Keratinocyte (primary cell): ENCODE results near the gene EIF3F. TPM values are rescaled to one million over a fixed set of nuclear protein-coding genes. Genes with fewer than 3 reads are reported as not detected.

Experiments used
- DNase-seq: peaks from one replicate; pipeline ENCODE4 v3.0.0-alpha.2; 2011; ENCODE audit warnings: low read depth, missing footprints, low spot score
- FAIRE-seq: peaks from 2 replicates; lab custom pipeline; 2011; peaks lifted over from hg19 to GRCh38; lab: Jason Lieb, UNC
- H2AFZ ChIP-seq: 2 replicates; pipeline ENCODE4 v1.6.0; 2012; ENCODE audit warnings: low read length, control low read depth, inconsistent platforms; ENCODE audit not compliant: control insufficient read depth
- H3K27ac ChIP-seq: 2 replicates; pipeline ENCODE4 v1.5.1; 2011; ENCODE audit warnings: low read length; ENCODE audit not compliant: control insufficient read depth, insufficient read depth
- H3K27me3 ChIP-seq: 3 replicates; pipeline ENCODE4 v1.6.0; 2011; ENCODE audit warnings: low read length; ENCODE audit not compliant: control insufficient read depth, insufficient read depth; ENCODE audit errors: extremely low read depth
- H3K36me3 ChIP-seq, 2 experiments: 2 replicates in 1 of 2; 3 replicates in 1 of 2; pipeline ENCODE4 v1.5.1; 2011; ENCODE audit warnings: low read length in 2 of 2, mild to moderate bottlenecking in 1 of 2; ENCODE audit not compliant: control insufficient read depth in 2 of 2, insufficient read depth in 2 of 2; ENCODE audit errors: extremely low read depth in 1 of 2
- H3K4me1 ChIP-seq: 3 replicates; pipeline ENCODE4 v1.5.1; 2011; ENCODE audit warnings: low read length; ENCODE audit not compliant: control insufficient read depth, insufficient read depth; ENCODE audit errors: extremely low read depth
- H3K4me2 ChIP-seq: 3 replicates; pipeline ENCODE4 v1.6.0; 2011; ENCODE audit warnings: low read depth, low read length; ENCODE audit not compliant: control insufficient read depth, insufficient read depth; ENCODE audit errors: extremely low read depth
- H3K4me3 ChIP-seq, 3 experiments: fragments of 200-600 bp in 1 of 3; sonication (generic) in 1 of 3; 2 replicates in 2 of 3; 3 replicates in 1 of 3; pipeline ENCODE4 v1.5.1; 2011 to 2016; ENCODE audit warnings: low read length in 3 of 3, mild to moderate bottlenecking in 3 of 3, control low read depth in 2 of 3, inconsistent platforms in 1 of 3, low read depth in 1 of 3, mixed read lengths in 1 of 3, mixed run types in 1 of 3, moderate library complexity in 1 of 3; ENCODE audit not compliant: control insufficient read depth in 2 of 3, insufficient read depth in 2 of 3; ENCODE audit errors: extremely low read depth in 1 of 3
- H3K79me2 ChIP-seq: 2 replicates; pipeline ENCODE4 v1.6.0; 2012; ENCODE audit warnings: low read length; ENCODE audit not compliant: control insufficient read depth, insufficient read depth
- H3K9ac ChIP-seq: 3 replicates; pipeline ENCODE4 v1.6.0; 2011; ENCODE audit warnings: low read length; ENCODE audit not compliant: control insufficient read depth, insufficient read depth; ENCODE audit errors: extremely low read depth
- H3K9me1 ChIP-seq: 3 replicates; pipeline ENCODE4 v1.6.0; 2011; ENCODE audit warnings: low read length; ENCODE audit not compliant: control insufficient read depth, insufficient read depth; ENCODE audit errors: extremely low read depth
- H3K9me3 ChIP-seq: 2 replicates; pipeline ENCODE4 v1.5.1; 2012; ENCODE audit warnings: low read depth, low read length; ENCODE audit not compliant: control insufficient read depth
- H4K20me1 ChIP-seq: 3 replicates; pipeline ENCODE4 v1.6.0; 2011; ENCODE audit warnings: low read length; ENCODE audit not compliant: control insufficient read depth, insufficient read depth; ENCODE audit errors: extremely low read depth
- EZH2 ChIP-seq: IDR thresholded peaks from one replicate; pipeline ENCODE4 v1.6.1; 2012; ENCODE audit warnings: inconsistent platforms, mild to moderate bottlenecking, low read length, moderate library complexity
- dilution Hi-C: fragments of 300-500 bp; cut with MboI; formaldehyde crosslinking; loops from one replicate; pipeline ENCODE4 v1.7.0; 2020; ENCODE audit warnings: low sequenced_read_pairs; ENCODE audit not compliant: extremely low pct_ligation_motif_present
- polyA minus RNA-seq, 3 experiments: library from RNA; depleted of rRNA, polyadenylated mRNA; stranded (reverse); fragments of >200 nt; gene quantifications; 1 replicate in 1 of 3; 2 replicates in 1 of 3; 3 replicates in 1 of 3; pipeline ENCODE4 v1.2.3, GENCODE V29; 2011
- polyA plus RNA-seq, 5 experiments: library from polyadenylated mRNA; depleted of rRNA in 3 of 5; stranded (reverse) in 3 of 5; stranded (forward) in 1 of 5; unstranded in 1 of 5; fragments of >200 nt; gene quantifications; 1 replicate in 1 of 5; 2 replicates in 3 of 5; 3 replicates in 1 of 5; pipeline versions ENCODE4 v1.2.1 to v1.2.3, GENCODE V29; 2011 to 2012; ENCODE audit warnings: missing spikeins in 2 of 5, low read depth in 1 of 5, low replicate concordance in 1 of 5
- TF ChIP-seq, protein P1 (sequence below), 3 experiments: IDR thresholded peaks in 1 of 3; conservative IDR thresholded peaks in 1 of 3; optimal IDR thresholded peaks in 1 of 3; 2 replicates in 2 of 3; 3 replicates in 1 of 3; pipeline versions ENCODE3 to v1.5.1; 2011; ENCODE audit warnings: low read length in 3 of 3, mild to moderate bottlenecking in 3 of 3, moderate library complexity in 2 of 3, control low read depth in 1 of 3, inconsistent platforms in 1 of 3; ENCODE audit not compliant: insufficient read depth in 2 of 3; ENCODE audit errors: extremely low read depth in 1 of 3

The EIF3F gene, protein sequence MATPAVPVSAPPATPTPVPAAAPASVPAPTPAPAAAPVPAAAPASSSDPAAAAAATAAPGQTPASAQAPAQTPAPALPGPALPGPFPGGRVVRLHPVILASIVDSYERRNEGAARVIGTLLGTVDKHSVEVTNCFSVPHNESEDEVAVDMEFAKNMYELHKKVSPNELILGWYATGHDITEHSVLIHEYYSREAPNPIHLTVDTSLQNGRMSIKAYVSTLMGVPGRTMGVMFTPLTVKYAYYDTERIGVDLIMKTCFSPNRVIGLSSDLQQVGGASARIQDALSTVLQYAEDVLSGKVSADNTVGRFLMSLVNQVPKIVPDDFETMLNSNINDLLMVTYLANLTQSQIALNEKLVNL
- 106 to 304 TPM (median 158 TPM) in 3 replicates for polyA plus RNA-seq
- polyA plus RNA-seq (2011; ENCODE audit: low read depth), result 365 TPM
- polyA plus RNA-seq (2011; cell fraction: cytosol; rRNA removed), result 246 and 248 TPM in 2 replicates
- polyA plus RNA-seq (2011; cell fraction: nucleus; rRNA removed), result 124 and 125 TPM in 2 replicates
- 296 and 362 TPM in 2 replicates for polyA plus RNA-seq (2012; ENCODE audit: low replicate concordance)
- polyA minus RNA-seq, result 169 to 252 TPM (median 221 TPM) in 3 replicates
- polyA minus RNA-seq (2011; cell fraction: cytosol; rRNA and poly(A)+ RNA removed), result 163 TPM
- 38.8 and 62.1 TPM in 2 replicates for polyA minus RNA-seq (2011; cell fraction: nucleus; rRNA and poly(A)+ RNA removed)

DNA sequence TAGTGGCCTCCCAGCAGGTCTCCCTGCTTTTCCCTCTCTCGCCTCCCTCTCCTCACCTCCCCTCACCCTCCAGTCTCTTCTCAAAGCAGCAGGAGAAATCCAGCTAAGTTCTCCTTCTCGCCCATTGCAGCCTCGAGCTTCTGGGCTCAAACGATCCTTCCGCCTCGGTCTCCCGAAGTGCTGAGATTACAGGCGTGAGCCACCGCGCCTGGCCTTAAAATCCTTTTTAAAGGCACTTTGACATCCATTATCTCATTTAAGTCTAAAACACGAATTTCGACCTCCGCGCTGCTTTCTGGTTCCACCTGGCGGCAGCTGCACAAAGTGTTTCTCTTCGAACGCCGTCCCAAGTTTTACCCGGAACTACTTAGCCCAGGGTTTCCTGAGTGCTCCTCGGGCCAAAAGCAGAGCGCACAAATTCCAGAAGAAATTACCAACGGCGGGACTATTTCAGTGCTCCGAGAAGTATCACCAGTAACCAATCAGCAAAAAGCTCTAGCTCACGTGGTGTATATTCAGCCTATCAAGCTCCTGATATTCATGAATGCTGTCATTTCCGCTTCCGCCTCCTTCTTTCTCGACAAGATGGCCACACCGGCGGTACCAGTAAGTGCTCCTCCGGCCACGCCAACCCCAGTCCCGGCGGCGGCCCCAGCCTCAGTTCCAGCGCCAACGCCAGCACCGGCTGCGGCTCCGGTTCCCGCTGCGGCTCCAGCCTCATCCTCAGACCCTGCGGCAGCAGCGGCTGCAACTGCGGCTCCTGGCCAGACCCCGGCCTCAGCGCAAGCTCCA is at the start of gene EIF3F:
EIF3F (plus strand) TSS at position 570 of the 792 bp plus-strand sequence; CDS start at position 586, 16 bp downstream.
- no peaks in the 10 kb centered on the region for H3K27me3 ChIP-seq
- peak; percentile 94 for FAIRE-seq
- H3K9me3 ChIP-seq, result no peaks in the 10 kb centered on the region
- DNase-seq, result peak; percentile 96
- peak within 1 kb of the TSS; percentile 93 for H2AFZ ChIP-seq
- H4K20me1 ChIP-seq, result no peaks in the 10 kb centered on the region
- H3K79me2 ChIP-seq, result peaks cover 43% of the 10 kb centered on the region
- H3K4me3 ChIP-seq, result peak within 1 kb of the TSS; percentile 74 to 99 (median 94)
- H3K9me1 ChIP-seq, result no peaks in the 10 kb centered on the region
- TF ChIP-seq EZH2, result no peak
- TF ChIP-seq, protein P1, sequence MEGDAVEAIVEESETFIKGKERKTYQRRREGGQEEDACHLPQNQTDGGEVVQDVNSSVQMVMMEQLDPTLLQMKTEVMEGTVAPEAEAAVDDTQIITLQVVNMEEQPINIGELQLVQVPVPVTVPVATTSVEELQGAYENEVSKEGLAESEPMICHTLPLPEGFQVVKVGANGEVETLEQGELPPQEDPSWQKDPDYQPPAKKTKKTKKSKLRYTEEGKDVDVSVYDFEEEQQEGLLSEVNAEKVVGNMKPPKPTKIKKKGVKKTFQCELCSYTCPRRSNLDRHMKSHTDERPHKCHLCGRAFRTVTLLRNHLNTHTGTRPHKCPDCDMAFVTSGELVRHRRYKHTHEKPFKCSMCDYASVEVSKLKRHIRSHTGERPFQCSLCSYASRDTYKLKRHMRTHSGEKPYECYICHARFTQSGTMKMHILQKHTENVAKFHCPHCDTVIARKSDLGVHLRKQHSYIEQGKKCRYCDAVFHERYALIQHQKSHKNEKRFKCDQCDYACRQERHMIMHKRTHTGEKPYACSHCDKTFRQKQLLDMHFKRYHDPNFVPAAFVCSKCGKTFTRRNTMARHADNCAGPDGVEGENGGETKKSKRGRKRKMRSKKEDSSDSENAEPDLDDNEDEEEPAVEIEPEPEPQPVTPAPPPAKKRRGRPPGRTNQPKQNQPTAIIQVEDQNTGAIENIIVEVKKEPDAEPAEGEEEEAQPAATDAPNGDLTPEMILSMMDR (optimal IDR thresholded peaks at IDR 0.05 in 1 of 3, IDR thresholded peaks at IDR 0.05 in 1 of 3, conservative IDR thresholded peaks at IDR 0.05 in 1 of 3; ENCODE audit: extremely low read depth in 1 of 3, insufficient read depth in 2 of 3, low read length in 3 of 3), result peak; percentile 82 to 90 (median 84)
- peak within 1 kb of the TSS; percentile 78 for H3K27ac ChIP-seq
- H3K4me1 ChIP-seq, result peaks cover 20% of the 10 kb centered on the region
- peaks cover 5 to 12% of the 10 kb centered on the region in 2 experiments for H3K36me3 ChIP-seq
- H3K4me2 ChIP-seq, result peak within 1 kb of the TSS; percentile 94
- H3K9ac ChIP-seq, result peak within 1 kb of the TSS; percentile 90
- dilution Hi-C loops, result no loop called here

DNA sequence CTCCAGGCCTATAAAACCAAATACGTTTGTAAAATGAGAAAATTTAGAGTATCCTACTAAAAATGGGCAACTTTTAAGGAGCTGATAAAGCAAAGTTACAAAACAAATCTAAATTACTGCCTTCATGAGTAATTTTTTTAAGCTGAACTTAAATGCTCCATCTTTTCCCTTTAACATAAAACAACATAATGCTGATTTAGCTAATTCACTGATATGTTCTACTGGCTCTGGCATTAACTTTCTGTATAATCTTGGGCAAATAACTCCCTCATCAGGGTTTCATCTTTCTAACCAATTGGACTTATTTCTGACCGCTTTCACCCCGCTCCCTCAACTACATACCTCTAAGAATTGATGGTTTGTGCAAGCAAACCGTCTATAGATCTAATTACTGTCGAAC is 46.0 kb upstream of the EIF3F start:
- no peak for FAIRE-seq

More for the DNA sequence above, 46.0 kb upstream of the EIF3F start:
- dilution Hi-C loops, result no loop called here
- Histone ChIP-seq H3K79me2 (no peaks in the 10 kb centered on the region), H3K27ac (no peak overlapping the region), H3K4me1 (peaks cover 2% of the 10 kb centered on the region), H4K20me1 (no peaks in the 10 kb centered on the region), H2AFZ (no peak overlapping the region), H3K36me3 (no peaks in the 10 kb centered on the region), H3K9ac (no peak overlapping the region), H3K9me1 (no peaks in the 10 kb centered on the region), H3K9me3 (peaks cover 2% of the 10 kb centered on the region), H3K27me3 (no peaks in the 10 kb centered on the region), H3K4me2 (no peak overlapping the region), H3K4me3 (no peak overlapping the region)
- no peak for TF ChIP-seq EZH2
- TF ChIP-seq, protein P1 (optimal IDR thresholded peaks at IDR 0.05 in 1 of 3, IDR thresholded peaks at IDR 0.05 in 1 of 3, conservative IDR thresholded peaks at IDR 0.05 in 1 of 3; ENCODE audit: extremely low read depth in 1 of 3, insufficient read depth in 2 of 3, low read length in 3 of 3), result no peak
- no peak for DNase-seq
